GM21723 (cell line): ENCODE results near the gene MGMT.

Source experiments
- ATAC-seq: cut with Tn5 transposase; IDR thresholded peaks from one replicate; pipeline ENCODE4 v1.9.1; 2021; ENCODE audit warnings: mild to moderate bottlenecking, moderate library complexity; ENCODE audit not compliant: unreplicated experiment

Gene MGMT

DNA sequence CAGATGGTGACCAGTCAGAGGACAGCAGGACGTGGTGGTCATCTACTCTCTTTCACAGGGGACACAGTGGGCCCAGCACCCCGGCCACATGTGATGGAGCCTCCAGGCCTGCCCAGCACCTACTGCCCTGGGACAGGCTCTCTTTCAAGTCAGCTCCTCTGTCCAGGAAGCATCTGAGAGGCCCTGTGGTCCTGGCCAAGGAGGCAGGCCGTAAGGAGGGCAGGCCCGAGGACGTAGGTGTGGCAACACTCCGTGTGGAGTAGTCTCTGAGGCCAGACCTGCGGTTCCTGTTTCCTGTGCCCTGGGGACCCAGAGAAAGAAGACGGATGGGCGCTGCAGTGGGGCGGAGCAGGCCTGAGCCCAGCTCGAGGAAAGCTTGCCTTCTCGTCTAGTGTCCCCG lies 317.9 kb downstream of the MGMT start:
- no peak for ATAC-seq

DNA sequence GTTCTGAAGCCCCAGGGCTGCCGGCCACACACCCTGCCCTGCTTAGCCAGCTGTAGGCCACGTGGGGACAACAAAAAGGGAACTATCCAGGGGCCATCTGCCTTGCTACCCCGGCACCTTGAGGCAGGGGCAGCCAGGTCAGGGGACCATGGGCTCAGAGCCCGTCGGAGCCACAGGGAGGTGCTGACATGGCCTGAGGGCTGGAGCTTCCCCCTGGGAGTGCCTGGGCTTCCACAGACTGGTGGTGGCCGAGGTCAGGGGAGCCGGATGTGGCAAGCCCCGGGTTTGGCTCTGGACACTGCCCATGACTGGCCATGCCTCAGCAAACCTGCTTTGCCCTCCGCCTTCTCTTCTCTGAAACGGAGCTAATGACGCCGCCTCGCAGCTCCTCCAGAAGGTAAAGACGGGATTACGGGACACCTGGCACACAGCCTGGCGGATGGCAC lies 318.5 kb downstream of the MGMT start:
- ATAC-seq: no peak

DNA sequence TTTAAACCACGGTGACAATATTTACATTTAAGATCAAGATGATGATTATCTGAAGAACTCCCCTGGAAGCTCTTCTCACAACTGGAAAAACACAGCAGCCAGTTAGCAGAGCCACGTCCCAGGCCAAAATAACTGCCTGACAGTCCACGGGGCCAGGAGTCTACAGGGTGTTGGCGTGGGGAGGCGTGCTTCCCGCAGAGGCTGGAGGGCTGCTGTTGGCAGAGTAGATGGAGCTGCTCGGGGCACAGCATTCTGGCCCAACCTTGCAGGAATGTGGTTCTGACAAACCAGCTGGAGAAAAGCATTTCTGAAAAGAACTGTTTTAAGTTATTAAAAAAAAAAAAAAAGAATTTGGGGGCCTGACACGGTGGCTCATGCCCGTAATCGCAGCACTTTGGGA lies 319.2 kb downstream of the MGMT start:
- no peak for ATAC-seq

DNA sequence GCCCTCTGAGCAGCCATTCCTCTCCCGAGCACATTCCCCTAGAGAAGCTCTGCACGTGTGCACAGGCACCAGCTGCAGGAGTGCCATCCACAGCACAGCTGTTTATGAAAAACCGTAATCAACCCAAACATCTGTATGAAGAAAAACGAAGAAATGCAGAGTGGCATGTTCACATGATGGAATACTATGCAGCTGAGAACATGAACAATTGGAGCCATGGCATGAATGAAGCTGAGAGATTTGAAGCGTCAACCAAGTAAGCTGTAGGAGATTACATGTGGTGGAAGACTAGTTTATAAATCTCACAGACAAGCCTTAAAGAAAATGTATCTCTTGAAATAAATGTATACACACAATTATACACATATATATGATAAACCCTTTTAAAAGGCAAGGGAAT lies 320.5 kb downstream of the MGMT start:
- ATAC-seq: no peak

DNA sequence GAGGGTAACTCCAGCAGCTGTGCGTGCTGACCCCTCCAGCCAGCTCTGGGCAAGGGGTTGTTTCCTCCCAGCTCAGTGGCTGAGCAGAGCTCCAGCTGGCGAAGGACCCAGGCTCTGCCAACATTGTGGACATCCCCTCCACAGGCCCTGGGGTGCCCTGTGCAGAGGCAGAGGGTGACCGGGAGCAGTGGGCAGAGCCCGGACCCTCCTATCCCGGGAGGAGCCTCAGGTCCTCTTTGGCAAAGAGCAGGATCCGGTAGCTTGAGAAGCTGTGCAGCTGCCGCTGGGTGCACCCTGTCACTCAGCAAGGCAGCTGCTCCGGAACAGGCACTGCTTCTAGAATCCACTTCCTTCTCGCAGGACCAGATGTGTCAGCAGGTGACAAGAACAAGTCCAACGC lies 321.2 kb downstream of the MGMT start:
- ATAC-seq: no peak

DNA sequence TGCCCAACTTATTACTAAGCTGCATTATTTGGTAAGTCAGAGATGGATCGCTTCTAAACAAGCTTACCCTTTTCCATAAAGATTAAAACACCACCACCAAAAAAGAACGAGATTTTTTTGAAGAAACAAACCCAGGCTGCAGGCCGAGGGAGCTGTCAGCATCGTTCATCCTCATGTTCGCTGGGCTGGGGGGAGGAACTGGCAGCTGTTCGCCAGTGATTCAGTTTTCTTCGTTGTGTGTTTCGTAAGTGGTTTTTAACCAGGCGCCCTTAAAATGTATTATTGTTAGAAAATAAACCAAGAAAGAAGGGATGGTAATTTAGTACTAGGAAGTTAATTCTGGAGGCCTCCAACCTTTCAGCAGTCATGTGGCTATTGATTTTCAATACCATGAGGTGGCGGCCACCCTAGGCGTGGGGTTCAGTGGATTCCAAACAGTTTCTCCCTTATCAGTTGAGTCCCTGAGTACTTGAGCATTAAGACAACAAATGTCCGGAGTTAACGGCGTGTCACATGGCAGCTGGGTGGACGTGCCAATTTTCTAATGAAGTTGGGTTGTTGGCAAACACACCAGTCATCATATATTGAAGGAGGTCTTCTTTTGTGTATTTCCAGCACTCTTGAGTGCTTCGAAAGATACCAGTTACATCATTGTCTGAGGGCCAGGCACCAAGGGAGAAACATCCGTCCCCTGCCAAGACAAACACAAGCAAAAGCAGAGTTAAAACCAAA lies 323.8 kb downstream of the MGMT start:
- ATAC-seq: no peak

DNA sequence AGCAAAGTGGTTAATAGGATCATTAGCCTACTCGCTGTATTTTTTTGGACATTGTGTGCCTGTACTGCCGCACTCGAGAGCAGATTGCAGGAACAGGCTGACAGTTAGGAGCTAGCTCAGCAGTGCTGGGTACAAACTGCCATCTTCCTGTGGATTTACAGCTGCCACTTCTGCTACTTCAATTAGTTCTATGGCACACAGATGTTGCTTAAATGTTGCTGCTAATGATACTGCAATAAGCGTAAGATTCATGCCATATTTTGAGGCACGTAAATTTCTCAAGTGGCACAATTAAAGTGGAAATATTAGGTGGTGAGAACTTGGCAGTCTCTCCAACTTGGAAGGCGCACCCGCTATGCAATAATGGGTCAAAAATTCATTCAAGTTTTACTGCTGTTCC lies 325.1 kb downstream of the MGMT start:
- ATAC-seq: no peak

DNA sequence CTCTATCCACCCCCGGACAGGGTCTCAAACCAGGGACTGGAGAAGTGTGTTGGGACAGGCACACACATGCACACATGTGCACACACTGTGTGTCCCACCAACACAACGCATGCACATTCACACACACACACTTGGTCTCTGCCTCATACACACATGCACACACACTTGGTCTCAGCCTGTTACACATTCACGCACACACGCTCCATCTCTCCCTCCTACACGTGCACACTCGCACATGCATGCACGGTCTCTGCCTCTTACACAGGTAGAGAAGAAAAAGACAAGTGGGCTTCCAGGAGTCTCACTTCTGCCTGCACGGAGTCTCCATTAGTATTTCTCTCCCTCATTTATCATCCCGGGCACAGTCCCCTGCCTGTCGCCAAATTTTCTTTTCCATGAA lies 325.8 kb downstream of the MGMT start:
- no peak for ATAC-seq

DNA sequence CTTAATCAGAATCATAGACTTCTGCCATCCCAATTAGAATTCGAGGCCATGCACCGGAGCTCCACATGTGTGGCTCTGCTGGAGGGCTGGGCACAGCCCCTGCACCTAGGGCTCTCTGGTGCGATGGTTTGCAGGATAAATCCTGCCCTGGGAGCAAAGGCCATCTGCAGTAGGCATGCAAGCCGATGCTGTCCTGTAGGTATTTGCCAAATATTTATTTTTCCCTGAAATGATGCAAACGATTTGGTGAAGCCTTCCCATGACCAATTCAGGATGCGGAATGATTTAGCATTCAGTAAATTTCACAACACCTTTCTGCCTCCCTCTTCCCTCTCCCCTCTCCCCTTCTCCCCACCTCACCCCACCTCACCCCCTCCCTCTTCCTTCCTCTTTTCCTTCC lies 326.4 kb downstream of the MGMT start:
- ATAC-seq: no peak

DNA sequence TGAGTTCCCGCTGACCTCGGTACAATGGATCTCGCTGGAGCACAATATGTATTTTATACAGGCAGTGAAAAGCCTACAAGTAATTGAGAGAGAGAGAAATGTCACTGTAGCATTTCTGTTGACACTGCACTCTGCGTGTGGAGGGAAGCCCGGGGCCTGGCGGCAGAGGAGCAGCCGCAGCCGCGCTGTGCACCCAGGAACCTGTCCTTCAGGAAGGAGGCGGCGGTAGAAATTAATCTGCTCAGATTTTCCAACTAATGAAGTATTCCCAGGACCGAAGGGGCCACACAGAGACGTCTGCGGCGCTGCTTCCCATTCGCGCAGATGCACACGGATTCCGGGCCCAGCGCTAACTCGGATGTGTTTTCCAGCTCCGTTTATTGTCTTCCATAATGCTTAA lies 327.0 kb downstream of the MGMT start:
- ATAC-seq: no peak

DNA sequence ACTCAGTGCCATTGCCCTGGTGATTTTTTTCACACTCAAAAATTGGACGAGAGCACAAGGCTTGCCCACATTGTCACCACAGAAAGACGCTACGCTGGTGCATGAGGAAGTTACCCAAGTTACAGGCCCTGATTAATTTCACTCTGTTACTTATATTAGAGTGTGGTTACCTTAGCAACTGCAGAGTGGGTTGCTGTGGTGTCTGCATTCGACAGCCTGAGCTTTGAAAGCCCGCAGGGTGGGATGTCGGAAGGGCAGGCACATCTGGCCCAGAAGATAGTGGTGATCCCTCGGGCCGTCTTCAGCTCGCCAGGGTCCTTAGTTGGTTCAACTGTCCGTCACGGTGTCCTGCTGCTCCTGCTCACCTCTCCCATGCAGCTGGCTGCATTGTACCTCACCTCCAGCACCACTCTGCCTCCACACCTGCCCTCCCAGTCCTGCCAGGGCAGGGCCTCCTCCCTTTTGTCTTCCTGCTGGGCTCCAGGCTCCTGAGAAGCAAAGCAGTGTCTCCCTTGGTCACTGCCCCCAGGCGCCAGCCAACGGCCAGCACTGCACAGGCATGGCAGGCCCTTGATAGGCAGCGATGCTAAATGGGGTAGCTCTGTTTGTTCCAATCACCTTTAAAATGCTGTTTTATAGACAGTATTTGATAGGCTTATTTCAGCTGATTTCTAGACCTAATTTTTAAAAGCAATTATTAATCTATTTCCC lies 329.8 kb downstream of the MGMT start:
- ATAC-seq: no peak

DNA sequence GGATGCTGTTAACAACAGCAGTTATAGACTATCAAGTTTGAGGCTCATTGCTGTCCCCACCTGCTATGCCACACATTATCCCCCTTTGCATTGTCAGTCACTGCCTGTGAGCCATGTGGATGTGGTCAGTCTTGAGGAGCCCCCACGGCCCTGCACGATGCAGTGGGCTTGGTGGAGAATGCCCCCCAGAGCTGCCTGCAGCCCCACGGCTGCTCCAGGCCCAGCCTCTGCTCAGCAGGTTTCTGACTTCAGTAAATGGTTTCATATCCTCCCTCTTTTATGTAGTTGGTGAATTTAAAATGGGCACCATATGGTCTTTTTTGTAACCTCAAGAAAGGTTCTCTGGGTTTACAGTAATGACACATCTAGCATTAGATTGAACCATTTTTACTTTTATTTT lies 332.9 kb downstream of the MGMT start:
- ATAC-seq: no peak

DNA sequence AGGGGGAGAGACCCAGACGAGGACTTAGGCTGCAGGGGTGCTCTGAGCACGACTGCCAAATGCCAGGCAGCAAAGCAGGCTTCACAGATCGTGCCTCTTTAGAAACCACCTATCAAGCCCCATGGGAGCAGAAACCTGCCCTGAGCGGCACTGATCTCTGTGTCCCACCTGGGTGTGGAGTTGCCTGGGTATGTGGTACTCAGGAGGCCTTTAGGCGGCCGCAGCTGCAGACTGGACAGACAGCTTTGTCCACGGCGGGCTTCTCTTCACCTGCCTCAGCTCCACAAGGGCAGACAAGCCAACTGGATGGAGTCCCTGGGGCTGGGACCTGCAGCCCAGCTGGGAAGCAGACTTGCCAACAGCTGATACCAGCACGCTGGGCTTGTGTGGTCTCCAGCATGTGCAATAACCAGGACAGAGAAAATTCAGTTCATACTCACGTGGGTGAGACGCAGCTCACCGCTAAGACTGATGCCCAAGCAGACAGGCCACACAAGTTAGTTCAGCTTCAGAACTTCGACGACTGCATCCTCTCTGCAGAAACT lies 333.8 kb downstream of the MGMT start:
- no peak for ATAC-seq

DNA sequence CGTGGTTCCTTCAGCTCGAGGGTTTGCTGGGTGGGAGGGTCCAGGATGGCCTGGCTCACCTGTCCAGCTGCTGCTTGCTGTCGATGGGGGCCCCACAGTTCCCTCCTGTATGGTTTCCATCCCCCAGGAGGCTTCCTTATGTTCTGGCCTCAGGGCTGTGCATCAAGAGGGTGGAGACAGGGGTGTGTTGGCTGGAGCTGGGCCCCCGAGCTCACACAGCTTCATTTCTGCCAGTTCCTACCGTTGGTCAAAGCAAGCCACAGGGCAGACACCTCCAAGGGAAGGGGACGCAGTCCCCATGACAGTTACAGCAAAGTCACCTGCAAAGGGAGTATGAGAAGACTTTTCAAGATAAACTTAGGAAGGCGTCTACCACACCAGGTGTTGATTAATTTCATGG lies 340.2 kb downstream of the MGMT start:
- ATAC-seq: no peak

DNA sequence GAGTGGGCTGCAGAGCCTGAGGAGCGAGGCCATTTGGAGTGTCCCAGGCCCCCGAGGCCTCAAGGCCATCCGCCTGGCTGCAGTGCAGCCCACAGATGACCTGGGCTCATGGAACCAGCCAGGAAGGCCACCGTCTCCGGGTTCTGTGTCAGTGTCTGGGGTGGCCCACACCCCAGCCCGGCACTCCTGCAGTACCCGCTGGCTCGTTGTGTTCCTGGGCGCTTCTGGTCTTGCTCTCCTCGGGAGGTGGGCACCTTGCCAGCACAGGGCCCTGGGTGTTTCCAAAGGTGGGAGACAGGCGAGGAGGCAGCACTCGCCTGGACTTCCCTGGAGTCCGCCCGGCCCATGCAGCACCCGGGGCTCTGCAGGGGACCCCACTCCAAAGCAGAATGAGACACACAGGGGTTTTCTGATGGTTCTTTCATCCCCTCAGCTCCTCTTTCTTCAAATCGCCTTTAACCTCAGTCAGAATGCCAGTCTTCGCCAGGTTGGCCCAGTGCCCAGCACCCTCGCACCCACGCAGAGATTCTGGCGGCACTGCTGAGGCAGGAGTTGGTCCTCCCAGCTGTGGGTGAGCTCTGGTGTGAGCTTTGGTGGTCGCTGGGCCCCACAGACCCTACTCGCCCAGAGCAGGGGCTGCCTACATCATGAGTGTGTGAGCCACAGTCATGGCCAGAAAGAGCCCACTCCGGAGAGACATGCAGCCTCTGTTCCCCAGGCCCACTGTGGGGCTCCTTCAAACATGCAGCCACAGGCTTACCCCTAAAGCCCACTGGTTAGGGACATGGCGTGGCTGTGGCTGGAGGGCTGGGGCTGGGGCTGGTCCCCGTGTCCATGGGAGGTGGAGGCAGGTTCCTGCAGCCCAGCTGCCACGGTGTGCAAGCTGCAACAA lies 341.3 kb downstream of the MGMT start:
- ATAC-seq: no peak

DNA sequence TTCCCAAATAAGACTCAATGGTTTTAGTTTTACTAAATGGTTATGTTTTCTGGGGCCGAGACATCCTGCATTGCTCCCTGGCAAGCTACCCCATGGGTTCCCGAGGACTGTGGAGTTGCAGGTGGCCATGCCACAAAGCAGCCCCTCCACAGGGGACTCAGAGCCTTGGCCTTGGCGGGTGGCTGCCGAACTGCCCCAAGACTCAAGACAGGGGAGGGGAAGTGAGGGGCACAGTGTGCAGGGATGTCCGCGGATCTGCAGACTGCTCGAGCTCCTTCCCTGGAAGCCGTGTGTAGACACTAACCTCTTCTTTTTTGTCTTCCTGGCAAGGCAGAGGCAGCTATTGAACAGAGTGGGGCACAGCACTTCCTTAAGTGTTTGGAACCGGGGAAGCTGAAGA lies 342.4 kb downstream of the MGMT start:
- no peak for ATAC-seq

DNA sequence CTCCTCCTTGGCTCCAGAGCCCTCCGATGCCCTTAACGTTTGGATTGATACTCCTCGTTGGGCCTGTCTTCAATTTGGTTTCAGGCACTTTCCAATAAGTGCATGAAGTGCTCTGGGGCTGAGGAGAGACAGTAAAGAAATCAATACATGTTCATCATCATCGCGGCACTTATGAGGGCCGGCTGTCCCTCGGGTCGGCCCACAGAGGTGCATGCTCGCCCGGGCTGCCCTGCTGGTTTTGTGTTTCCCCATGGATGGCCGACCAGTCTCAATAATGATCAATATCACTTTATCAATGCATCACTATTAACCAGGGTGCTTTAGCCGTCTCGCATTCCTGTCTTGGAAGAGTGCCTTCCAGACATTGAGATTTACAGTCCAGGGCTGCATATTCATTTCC lies 342.8 kb downstream of the MGMT start:
- no peak for ATAC-seq

DNA sequence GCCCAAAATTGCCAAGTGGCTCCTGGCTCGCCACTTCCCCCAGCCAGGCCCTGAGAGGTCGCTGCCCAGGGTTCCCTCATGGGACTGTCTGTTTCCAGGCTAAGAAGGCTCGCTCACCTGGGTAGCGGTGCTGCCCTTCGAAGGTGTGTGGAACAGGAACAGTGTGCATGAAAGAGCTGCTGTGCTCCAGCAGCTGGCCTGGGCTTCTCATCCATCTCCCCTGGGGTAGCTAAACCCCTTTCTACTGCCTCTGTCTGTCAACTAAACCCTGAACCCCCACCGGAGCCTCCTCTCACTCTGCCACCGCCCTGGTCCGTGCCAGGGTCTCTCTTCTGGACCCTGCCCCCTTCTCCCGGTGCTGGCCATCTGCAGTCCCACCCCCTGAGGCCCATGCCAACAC lies 344.2 kb downstream of the MGMT start:
- ATAC-seq: no peak

DNA sequence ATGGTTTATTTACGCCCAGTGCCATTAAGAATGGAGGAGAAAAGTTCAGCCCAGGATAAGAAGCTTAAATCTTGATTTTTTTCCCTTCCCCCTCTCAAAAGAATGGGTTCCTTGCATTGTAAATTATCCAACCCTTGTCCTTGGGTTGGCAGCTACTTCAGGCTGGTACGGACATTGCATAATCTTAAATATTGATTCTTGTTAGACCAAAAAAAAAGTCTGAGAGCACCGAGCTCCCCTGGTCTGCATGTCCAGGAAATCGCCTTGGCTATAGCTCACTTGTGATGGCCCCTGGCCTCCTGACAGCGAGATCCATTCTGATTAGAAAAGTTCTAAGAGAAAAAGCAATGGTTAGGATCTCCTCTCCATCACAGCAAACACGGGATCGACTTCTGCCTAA lies 345.4 kb downstream of the MGMT start:
- no peak for ATAC-seq

DNA sequence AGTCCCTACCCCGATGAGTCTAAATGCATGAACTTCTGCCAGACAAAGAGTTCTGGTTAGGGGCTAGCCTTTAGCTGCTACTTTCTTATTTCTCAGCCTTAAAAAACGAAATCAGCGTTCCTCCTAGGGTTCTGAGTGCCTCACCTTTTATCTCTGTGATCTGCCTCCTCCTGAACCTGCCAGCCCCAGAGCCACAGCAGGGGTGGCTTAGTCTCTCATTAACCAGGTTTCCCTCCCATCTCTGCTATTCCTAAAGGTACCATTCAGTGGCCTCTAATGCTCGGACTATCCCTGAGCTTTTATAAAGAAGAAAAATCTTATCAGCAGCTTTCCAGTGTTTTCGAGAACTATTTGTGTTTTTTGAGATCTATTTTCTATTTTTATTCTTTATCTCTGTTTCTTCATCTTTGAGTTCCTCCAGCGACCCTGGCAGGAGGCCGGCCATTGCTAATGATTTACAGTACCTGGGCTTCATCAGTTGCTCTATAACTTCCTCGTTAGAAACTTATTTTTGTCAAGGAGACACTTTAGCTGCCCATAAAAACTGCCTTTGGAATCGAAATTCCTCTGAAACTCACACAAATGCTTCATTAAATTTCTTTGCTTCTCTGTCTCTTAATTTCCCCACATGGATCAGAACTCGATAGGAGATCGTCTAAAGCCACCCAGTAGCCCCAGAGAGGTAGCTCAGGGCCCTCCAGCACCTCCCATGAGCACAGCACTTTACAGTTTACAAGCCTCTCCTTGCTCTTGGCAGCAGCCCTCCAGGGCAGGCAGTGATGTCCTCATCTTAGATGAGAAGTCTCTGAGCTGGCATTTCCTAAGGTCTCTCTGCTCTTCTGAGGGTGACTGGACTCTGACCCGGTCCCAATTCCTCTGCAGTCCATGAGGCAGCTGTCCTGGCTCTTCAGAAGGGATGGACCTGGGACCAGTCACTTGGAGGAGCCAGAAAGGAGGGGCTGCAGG lies 347.9 kb downstream of the MGMT start:
- ATAC-seq: no peak
